AG04450 (cell line): Measurements from ENCODE around the gene DOHH. TPM values are rescaled to one million over a fixed set of nuclear protein-coding genes. Genes with fewer than 3 reads are reported as not detected.

Experiments used
- CTCF ChIA-PET: fragments of 300-600, 350-600 bp; formaldehyde crosslinking; extraction: SDS; loops from one replicate; lab custom pipeline; 2022; ENCODE audit warnings: antibody characterized with exemption, inconsistent platforms; lab: Charles Lee
- POLR2A ChIA-PET: fragments of 350-600 bp; formaldehyde crosslinking; extraction: SDS; loops from one replicate; lab custom pipeline; 2021; ENCODE audit warnings: antibody characterized with exemption, inconsistent platforms; lab: Yijun Ruan, JAX
- DNase-seq: peaks from one replicate; pipeline ENCODE4 v3.0.0-alpha.2; 2011; ENCODE audit warnings: low read depth, low spot score
- H3K27ac ChIP-seq: one replicate; pipeline ENCODE4 v1.5.1; 2012; ENCODE audit warnings: low read depth, low read length, control low read depth
- H3K27me3 ChIP-seq: one replicate; pipeline ENCODE4 v1.6.0; 2012; ENCODE audit warnings: low read length; ENCODE audit not compliant: control insufficient read depth, insufficient read depth
- H3K4me3 ChIP-seq: 2 replicates; pipeline ENCODE4 v1.5.1; 2011; ENCODE audit warnings: mild to moderate bottlenecking, low read depth, low read length, control low read depth
- H3K9me3 ChIP-seq: 2 replicates; pipeline ENCODE4 v1.5.1; 2012; ENCODE audit warnings: low read length; ENCODE audit not compliant: control insufficient read depth, insufficient read depth
- CTCF ChIP-seq: IDR thresholded peaks from 2 replicates; pipeline ENCODE4 v1.5.1; 2011; ENCODE audit warnings: low read depth, low read length, control low read depth, inconsistent platforms
- polyA plus RNA-seq: library from polyadenylated mRNA; depleted of rRNA; stranded (reverse); fragments of >200 nt; gene quantifications from 2 replicates; pipeline ENCODE4 v1.2.3, GENCODE V29; 2011

DOHH gene
- polyA plus RNA-seq, 1 experiment = 3.4 TPM

- Histone ChIP-seq H3K9me3 (peaks cover 5% of the 10 kb centered on the region; the same call in 1 of the 2 replicates), H3K4me3 (no peak within 1 kb of the TSS), H3K27ac (no peak within 1 kb of the TSS), H3K27me3 (peaks cover 21% of the 10 kb centered on the region)
- no peak for DNase-seq
- POLR2A ChIA-PET = no interaction called here
- CTCF ChIA-PET = interaction anchor here (0.9 to 1.6 kb wide), 2 partner anchors 8 to 51 kb away, joined by 3 read pairs; no protein-coding TSS in a partner anchor
- TF ChIP-seq CTCF = no peak
Observed at GRCh38 chr19:3480383-3481091, 19.9 kb downstream of the DOHH start, which contains the start of gene SMIM24. Gene SMIM24, minus strand, starts transcription at chr19:3480525. Its CDS starts 62 bp downstream, at chr19:3480463.

GRCh38 chr19:3479834-3480215, 20.6 kb downstream of the DOHH start:
- ChIA-PET POLR2A (interaction anchor here (0.9 to 1.5 kb wide), 2 partner anchors 10 to 21 kb away, joined by 3 to 6 read pairs; no protein-coding TSS in a partner anchor), CTCF (interaction anchor here (0.8 to 1.6 kb wide), 3 partner anchors 10 to 175 kb away, joined by 3 to 7 read pairs (median 3); no protein-coding TSS in a partner anchor)
- Histone ChIP-seq H3K27ac (no peak overlapping the region), H3K27me3 (peaks cover 26% of the 10 kb centered on the region), H3K9me3 (peaks cover 5% of the 10 kb centered on the region; the same call in 1 of the 2 replicates), H3K4me3 (no peak overlapping the region)
- no peak for DNase-seq
- TF ChIP-seq CTCF = no peak

- no peak for TF ChIP-seq CTCF
- H3K27me3 ChIP-seq = peaks cover 26% of the 10 kb centered on the region
- POLR2A ChIA-PET = interaction anchor here (0.6 to 1.5 kb wide), 5 partner anchors 9 to 27 kb away, joined by 3 to 7 read pairs (median 3); partner anchors contain the start of gene FZR1
- H3K4me3 ChIP-seq = no peak overlapping the region
- DNase-seq = no peak
- peaks cover 5% of the 10 kb centered on the region; the same call in 1 of the 2 replicates for H3K9me3 ChIP-seq
- CTCF ChIA-PET = interaction anchor here (0.8 to 1.6 kb wide), 3 partner anchors 10 to 175 kb away, joined by 3 to 7 read pairs (median 3); no protein-coding TSS in a partner anchor
- no peak overlapping the region for H3K27ac ChIP-seq
Observed at GRCh38 chr19:3479177-3479833, 21.2 kb downstream of the DOHH start.

GRCh38 chr19:3478409-3479176, 21.9 kb downstream of the DOHH start:
- peaks cover 26% of the 10 kb centered on the region for H3K27me3 ChIP-seq
- no peak for DNase-seq
- H3K27ac ChIP-seq = no peak overlapping the region
- CTCF ChIA-PET = interaction anchor here (1.6 kb wide), 1 partner anchor 49 kb away, joined by 3 read pairs; no protein-coding TSS in a partner anchor
- POLR2A ChIA-PET = interaction anchor here (0.6 to 1.5 kb wide), 4 partner anchors 9 to 28 kb away, joined by 3 to 7 read pairs (median 4); partner anchors contain the start of gene FZR1
- H3K9me3 ChIP-seq = peaks cover 5% of the 10 kb centered on the region; the same call in 1 of the 2 replicates
- no peak for TF ChIP-seq CTCF
- H3K4me3 ChIP-seq = no peak overlapping the region
